ENCODE results near the gene PIK3CG.

PIK3CG gene

DNA sequence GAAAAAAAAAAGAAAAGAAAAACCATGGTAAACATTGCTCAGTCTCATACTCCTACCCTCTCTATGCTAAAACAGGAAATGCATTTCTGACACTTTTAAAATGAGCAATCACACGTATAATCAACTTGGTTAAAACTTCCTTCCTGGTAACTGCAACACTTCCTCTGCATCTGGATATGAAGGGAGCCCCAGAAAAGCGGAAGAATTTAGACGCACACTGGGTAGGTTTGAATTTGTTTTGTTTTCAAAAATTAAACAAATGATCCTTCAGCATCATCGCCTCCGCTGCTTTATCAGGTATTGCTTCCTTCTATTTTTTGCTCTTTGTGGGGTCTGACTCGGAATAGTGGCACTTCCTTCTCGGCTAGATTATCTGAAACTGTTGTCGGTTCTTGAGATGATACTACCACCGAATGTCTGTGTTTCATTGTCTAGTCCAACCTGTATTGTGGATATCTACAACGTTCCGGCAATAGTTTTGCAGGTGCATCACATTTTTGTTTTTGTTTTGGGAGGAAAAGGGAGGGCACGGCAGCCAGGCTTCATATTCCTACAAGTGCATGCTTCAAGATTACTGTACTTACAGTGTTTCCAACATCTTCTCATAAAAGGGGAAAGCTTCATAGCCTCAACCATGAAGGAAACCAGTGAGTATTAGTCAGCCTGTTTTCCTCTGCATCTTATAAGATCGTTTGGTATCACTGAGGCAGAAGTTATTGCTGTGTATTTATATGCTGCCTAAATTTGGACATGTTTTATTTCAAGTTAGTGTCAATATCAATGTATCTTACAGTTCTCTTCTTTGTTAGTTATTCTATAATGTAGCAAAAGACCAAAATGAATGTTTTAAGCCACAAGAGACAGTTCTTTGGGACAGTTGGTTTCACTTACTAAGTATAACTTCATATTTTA, at the start of gene PIK3CG:
Gene PIK3CG, plus strand, starts transcription at position 153 of the 912 bp plus-strand sequence. CDS start 2,280 bp downstream, outside the sequence.
- TF ChIP-seq CTCF (IDR thresholded peaks at IDR 0.05; ENCODE audit: low read depth, low read length) = no peak
- Histone ChIP-seq H3K27ac (no peak within 1 kb of the TSS), H3K4me3 (ENCODE audit: low read depth, low read length) (no peak within 1 kb of the TSS)

GRCh38 chr7:106817098-106817497, 48.0 kb upstream of the PIK3CG start:
- H3K27me3 ChIP-seq (ENCODE audit: insufficient read depth, low read depth, severe bottlenecking) = no peaks in the 10 kb centered on the region
- H3K36me3 ChIP-seq = no peaks in the 10 kb centered on the region
- no peak for TF ChIP-seq CTCF (IDR thresholded peaks at IDR 0.05; ENCODE audit: low read depth, low read length)
- H3K4me3 ChIP-seq (ENCODE audit: low read depth, low read length) = no peak overlapping the region
- H3K27ac ChIP-seq = no peak overlapping the region
- DNase-seq = no peak
- H3K9me3 ChIP-seq (ENCODE audit: severe bottlenecking) = no peaks in the 10 kb centered on the region

More for the DNA sequence above, at the start of gene PIK3CG:
- no peak for DNase-seq
- Histone ChIP-seq H3K36me3 (no peaks in the 10 kb centered on the region), H3K27me3 (ENCODE audit: insufficient read depth, low read depth, severe bottlenecking) (no peaks in the 10 kb centered on the region), H3K9me3 (ENCODE audit: severe bottlenecking) (no peaks in the 10 kb centered on the region)

DNA sequence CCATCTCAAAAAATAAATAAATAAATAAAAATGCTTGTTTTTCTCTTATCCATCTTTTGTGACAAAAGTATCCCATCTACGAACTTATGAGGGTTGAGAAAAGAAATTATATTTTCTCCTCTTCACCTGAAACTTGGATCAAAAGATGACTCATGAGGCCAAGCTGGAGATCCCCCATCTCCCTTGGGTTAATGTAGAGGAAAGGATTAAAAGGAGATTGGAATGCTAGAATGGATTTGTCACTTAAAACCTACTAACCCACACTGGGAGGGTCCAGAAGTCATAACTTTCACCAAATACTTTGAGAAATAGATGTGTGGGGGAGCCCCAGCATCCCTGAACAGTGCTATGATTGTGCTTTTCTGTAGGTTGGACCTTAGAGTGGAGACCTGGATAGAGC, 46.3 kb upstream of the PIK3CG start:
- H3K4me3 ChIP-seq (ENCODE audit: low read depth, low read length) = no peak overlapping the region
- no peak overlapping the region for H3K27ac ChIP-seq
- no peaks in the 10 kb centered on the region for H3K9me3 ChIP-seq (ENCODE audit: severe bottlenecking)
- H3K36me3 ChIP-seq = no peaks in the 10 kb centered on the region
- TF ChIP-seq CTCF (IDR thresholded peaks at IDR 0.05; ENCODE audit: low read depth, low read length) = no peak
- no peak for DNase-seq
- no peaks in the 10 kb centered on the region for H3K27me3 ChIP-seq (ENCODE audit: insufficient read depth, low read depth, severe bottlenecking)

DNA sequence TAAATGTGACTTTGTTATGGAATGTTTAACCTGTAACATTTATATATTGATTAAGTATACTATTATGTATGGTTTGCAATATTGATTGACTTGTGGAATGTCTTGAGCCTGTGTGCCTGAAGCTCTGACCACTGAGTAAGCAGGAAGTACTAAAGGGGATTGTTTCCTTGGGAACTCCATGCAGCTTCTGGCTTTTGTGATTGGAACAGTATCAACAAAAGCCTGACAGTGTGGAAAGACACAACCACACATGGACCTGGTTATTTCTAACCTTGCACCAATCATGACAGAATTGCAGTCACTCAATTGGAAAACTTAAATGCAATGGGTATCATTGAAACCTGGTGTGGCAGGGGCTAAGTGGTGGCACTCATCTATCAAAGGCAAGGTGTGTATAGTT, 45.5 kb upstream of the PIK3CG start:
- Histone ChIP-seq H3K27ac (no peak overlapping the region), H3K36me3 (no peaks in the 10 kb centered on the region), H3K4me3 (ENCODE audit: low read depth, low read length) (no peak overlapping the region), H3K9me3 (ENCODE audit: severe bottlenecking) (no peaks in the 10 kb centered on the region), H3K27me3 (ENCODE audit: insufficient read depth, low read depth, severe bottlenecking) (no peaks in the 10 kb centered on the region)
- no peak for DNase-seq
- no peak for TF ChIP-seq CTCF (IDR thresholded peaks at IDR 0.05; ENCODE audit: low read depth, low read length)

DNA sequence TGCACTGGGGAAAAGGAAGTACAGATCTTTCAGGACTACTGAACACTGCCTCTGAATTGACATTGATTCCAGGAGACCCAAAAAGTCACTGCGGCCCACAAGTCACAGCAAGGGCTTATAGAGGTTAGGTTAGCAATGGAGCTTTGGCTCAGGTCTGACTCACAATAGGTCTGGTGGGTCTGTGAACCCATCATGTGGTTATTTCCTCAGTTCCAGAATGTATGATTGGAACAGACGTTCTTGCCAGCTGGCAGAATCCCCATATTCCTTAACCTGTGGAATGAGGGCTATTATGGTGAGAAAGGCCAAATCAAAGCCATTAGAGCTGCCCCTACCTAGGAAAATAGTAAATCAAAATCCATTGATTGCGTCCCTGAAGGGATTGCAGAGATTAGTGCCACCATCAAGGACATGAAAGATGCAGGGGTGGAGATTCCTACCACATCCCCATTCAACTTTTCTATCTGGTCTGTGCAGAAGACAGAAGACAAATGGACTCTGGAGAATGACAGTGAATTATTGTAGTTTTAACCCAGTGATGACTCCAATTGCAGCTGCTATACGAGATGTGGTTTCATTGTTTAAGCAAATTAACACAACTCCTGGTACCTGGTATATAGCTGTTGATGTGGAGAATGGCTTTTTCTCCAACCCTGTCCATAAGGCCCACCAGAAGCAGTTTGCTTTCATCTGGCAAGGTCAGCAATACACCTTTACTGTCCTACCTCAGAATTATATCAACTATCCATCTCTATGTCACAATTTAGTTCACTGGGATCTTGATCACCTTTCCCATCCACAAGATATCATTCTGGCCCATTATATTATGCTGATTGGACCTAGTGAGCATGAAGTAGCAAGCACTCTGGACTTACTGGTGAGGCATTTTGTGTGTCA, 44.5 kb upstream of the PIK3CG start:
- Histone ChIP-seq H3K27me3 (ENCODE audit: insufficient read depth, low read depth, severe bottlenecking) (no peaks in the 10 kb centered on the region), H3K27ac (no peak overlapping the region), H3K9me3 (ENCODE audit: severe bottlenecking) (no peaks in the 10 kb centered on the region), H3K4me3 (ENCODE audit: low read depth, low read length) (no peak overlapping the region), H3K36me3 (no peaks in the 10 kb centered on the region)
- DNase-seq = no peak
- TF ChIP-seq CTCF (IDR thresholded peaks at IDR 0.05; ENCODE audit: low read depth, low read length) = no peak
